HG03097 (cell line): Measurements from ENCODE around the gene PRKCA.

Experiments
- ATAC-seq: cut with Tn5 transposase; IDR thresholded peaks from one replicate; pipeline ENCODE4 v1.9.1; 2021; ENCODE audit not compliant: unreplicated experiment, low FRiP score

Gene PRKCA

DNA sequence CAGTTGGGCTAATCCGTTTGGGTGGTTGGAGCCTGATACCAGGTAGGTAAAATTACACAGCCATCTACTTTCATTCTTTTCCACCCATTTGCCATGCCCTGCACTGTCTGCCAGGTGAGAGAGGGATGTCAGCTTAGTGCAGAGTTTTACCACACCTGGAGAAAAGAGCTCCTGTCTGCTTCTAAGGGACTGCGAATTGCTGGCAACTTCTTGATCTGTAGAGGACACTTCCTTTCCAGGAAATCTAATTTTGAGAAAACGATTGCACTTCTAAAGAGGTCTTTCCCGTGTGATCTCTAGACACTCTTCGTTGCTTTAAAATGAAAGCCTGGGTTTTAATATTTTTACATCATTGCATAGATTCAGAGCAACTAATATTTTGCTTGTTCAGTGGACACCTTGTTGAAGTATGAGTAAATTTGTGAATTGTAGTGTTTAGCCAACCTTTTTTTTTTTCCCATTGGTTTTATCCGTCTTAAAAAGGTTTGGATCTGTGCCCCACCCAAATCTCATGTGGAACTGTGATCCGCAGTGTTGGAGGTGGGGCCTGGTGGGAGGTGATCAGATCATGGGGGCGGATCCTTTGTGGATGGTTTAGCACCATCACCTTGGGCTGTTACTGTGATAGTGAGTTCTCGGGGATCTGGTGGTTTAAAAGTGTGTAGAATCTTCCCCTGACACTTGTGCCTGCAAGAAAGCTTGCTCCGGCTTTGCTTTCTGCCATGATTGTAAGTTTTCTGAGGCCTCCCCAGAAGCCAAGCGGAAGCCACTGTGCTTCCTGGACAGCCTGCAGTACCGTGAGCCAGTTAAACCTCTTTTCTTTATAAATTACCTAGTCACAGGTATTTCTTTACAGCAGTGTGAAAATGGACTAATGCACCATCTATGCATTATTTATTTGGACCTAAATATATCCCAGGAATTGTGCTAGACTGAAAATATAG, 104.6 kb downstream of the PRKCA start:
- ATAC-seq, result no peak

GRCh38 chr17:66407864-66408263, 105.5 kb downstream of the PRKCA start:
- no peak for ATAC-seq

DNA sequence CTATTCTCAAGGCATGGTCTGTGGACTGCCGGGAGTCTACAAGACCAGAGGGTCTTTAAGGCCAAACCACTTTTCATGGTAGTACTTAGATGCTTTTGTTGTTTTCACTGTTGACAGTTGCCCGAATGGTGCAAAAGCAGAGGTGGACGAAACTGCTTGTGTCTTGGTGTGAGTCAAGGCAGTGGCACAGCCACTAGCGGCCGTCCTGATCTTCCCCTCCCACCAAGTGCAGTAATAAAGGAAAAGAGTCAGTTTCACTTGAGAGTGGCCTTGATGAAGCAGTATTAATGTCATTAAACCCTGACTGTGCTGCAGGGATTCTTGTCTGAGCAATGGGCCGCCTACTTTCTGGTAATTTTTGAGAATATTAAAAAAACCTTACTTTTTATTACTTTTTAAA, 109.1 kb downstream of the PRKCA start:
- ATAC-seq, result no peak

- ATAC-seq, result no peak
Observed at GRCh38 chr17:66412857-66413558, 110.6 kb downstream of the PRKCA start.

- no peak for ATAC-seq
Observed at GRCh38 chr17:66413559-66414520, 111.4 kb downstream of the PRKCA start.

DNA sequence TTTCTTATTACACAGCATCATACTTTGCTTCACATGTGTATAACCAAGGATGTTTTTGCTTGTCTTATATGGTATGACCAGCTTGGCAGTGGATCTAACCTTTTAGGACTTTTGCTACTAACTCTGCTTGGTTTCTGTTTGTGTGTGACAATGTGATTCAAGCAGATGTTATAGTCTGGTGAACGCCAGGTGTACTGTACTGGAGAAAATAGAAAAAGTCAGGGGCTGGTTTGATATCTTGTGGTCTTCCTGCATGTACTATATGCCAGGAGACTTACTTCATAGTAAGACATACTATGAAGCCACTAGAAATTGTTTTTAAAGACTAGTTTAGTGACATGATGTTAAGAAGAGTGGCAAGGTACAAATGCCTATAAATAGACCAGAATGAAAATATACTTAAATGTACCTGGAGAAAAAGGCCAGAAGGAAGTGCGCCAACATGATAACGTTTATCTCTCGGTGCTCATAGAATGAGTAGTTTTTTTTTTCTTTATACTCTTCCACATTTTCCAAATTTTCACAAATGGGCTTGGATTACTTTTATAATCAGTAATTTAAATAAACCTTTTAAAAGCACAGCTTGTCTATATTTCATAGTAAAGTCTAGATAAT, 112.3 kb downstream of the PRKCA start:
- no peak for ATAC-seq

DNA sequence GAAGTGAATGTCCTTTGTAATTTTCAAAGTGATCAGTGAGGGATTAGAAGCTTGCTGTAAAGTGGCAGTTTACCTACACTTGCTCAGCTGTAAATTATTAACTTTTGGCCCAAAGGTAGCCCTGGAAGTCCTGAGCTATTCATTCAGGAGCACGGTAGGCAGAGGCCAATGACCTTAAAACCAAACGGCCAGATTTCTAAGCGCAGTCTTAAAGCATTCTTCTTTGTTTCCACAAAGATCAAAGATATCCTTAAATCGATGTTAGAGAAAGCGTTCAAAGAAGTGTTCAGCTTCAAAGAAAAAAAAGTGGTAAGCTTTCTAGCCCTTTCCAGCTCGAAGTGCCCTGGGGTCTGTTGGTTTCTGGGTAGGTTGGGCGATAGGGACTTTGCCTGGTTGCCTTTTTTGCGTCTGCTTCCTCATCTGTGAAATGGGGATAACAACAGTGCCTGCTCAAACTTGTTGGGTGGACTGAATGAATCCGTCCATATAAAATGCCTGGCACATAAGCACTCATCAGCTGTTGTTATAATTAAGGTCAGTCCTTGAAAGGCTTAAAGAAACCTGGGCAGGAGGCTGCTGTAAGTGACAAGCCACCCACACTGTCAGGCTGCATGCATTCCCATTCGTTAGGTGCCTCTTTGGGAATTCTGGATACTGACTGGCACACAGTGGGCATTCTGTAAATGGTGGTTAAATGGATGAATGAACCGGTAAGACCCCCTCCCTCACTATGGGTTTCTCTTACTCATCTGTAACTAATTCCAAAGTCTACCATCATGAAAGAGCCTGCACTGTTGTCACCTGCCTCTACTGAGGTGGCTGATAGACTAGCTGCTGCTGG, 113.2 kb downstream of the PRKCA start:
- ATAC-seq, result no peak

DNA sequence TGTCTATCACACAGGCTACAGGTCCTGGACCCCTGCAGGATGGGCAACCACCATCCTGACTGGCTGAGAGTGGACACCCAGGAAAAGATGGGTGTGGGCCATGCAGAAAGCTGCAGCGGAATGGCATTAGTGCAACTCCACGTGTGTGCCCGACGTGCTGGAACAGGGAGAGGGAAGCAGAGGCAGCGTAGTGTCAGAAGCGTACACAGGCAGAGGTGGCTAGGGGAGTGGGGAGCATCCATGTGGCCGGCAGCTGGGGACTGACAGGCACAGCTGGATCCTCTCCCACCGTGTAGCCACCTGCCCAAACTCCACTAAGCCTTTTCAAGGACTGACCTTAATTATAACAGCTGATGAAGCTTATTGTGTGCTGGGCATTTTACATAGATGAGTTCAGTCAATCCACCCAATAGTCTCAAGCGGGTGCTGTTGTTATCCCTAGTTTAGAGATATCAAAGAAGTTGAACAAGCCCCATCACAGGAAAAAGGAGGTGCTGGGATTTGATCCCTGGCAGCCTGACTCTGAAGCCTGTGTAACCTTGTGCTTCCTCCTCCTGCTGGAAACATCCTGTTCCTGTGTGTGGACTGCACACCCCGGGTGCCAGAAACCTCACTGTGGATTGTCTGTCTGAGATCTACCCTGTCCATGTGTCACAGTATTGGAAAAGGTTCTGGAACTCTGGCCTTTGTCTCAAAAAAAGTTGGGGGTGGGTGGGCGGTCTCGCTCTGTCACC, 114.0 kb downstream of the PRKCA start:
- ATAC-seq, result no peak

DNA sequence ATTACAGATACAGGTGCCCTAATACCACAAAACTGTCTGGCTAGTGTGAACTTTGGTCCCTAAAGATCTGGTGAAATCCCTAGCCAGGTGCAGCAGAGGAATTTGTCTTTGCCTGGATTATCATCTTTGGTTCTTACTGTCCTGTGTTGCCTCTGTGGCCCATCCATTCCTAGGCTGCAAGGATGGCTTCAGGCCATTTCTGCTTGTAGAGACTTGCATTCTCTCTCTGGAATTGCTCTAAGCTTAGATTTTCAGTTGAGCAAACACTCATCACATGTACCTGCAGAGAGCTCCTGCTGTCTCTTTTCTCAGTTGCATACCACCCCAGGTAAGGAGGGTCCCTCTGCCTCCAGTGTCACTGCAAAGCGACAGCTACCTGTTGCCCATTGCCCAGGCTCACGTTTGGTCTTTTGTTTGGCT, 114.9 kb downstream of the PRKCA start:
- ATAC-seq, result no peak

DNA sequence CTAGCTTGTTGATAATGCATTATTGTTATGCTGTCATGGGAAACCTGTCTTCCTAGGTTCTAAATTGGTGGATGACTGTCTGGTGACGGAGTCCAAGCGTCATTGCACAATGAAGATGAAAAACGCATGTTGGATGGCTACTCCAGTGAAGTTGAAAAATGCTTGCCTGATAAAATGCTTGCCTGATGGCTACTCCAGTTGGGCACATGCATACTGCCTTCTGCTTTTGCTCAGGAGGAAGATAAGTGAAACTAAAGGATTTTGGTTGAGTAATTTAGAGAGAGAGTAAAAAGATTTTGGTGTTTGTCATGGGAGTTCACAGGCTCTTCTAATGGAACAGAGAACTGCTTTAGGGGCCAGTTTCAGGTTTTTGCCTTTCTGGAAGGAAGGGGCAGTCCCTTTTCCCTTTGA, 118.6 kb downstream of the PRKCA start:
- ATAC-seq, result no peak

DNA sequence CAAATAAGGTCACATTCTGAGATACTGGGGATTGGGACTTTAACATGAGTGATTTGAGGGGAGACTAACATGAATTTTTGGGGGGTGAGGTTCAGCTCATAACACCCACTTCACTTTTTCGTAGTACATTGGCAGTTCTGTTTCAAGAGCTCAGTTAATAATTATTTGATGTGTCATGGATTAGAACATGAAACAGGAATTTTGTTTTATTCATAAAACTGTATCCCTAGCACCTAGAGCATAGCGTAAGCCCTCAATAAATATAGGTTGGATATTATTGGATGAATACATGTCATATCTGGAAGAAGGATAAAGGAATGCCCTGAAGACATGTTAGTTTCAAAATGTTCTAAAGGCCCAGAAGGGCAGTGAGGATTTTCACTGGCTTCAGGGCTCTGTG, 119.8 kb downstream of the PRKCA start:
- ATAC-seq, result no peak

GRCh38 chr17:66423056-66423955, 120.9 kb downstream of the PRKCA start:
- no peak for ATAC-seq

- ATAC-seq, result no peak
Observed at GRCh38 chr17:66425756-66426396, 123.5 kb downstream of the PRKCA start.

GRCh38 chr17:66426397-66427033, 124.1 kb downstream of the PRKCA start:
- ATAC-seq, result no peak

GRCh38 chr17:66427134-66427533, 124.7 kb downstream of the PRKCA start:
- no peak for ATAC-seq

DNA sequence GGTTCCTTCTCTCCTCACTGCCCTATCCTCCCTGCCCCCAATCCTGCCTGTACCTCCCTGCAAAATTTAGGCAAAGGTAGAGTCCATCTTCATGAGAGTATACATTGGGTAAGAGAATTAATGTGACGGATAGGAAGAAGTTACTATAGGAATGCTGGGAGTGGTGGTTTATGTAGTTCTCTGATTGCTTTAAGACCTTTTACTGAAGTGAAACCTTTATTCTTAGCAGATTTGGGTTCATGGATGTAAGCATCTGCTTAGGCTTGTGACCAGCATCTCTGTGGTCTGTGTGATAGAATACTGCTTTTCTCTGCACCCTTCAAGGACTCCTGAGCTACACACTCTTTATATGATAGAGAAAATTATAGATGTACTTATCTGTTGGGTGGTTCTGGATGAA, 127.3 kb downstream of the PRKCA start:
- no peak for ATAC-seq
